ENCODE measurements around the gene KAZN.

DNA sequence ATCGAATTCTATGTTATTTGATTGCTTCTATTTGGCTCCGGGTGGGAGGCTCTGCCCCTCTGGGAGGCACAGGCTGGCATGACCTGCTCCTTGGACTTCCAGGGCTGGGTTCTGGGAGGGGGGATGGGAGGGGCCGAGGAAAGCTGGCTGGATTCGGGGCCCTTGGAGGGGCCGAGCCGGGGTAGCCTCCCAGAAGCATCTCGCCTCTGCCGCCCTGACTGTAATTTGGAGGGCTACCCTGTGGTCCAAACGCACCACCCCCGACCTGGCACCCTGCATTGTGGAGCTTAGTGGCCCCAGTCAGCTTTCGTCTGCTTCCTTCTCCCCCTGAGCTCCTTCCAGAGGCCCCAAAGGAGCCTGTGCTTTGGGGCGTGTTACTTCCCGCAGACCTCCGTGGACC, 469.7 kb downstream of the KAZN start:
- TF ChIP-seq, protein P1, sequence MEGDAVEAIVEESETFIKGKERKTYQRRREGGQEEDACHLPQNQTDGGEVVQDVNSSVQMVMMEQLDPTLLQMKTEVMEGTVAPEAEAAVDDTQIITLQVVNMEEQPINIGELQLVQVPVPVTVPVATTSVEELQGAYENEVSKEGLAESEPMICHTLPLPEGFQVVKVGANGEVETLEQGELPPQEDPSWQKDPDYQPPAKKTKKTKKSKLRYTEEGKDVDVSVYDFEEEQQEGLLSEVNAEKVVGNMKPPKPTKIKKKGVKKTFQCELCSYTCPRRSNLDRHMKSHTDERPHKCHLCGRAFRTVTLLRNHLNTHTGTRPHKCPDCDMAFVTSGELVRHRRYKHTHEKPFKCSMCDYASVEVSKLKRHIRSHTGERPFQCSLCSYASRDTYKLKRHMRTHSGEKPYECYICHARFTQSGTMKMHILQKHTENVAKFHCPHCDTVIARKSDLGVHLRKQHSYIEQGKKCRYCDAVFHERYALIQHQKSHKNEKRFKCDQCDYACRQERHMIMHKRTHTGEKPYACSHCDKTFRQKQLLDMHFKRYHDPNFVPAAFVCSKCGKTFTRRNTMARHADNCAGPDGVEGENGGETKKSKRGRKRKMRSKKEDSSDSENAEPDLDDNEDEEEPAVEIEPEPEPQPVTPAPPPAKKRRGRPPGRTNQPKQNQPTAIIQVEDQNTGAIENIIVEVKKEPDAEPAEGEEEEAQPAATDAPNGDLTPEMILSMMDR (IDR thresholded peaks at IDR 0.05; ENCODE audit: poor library complexity) = no peak
- TF ChIP-seq EZH2phosphoT487 (IDR thresholded peaks at IDR 0.05; ENCODE audit: low read depth, severe bottlenecking, unreplicated experiment) (no peak), EZH2 (IDR thresholded peaks at IDR 0.05; ENCODE audit: borderline replicate concordance) (no peak)
